HG03575 (cell line): ENCODE results near the gene ARHGAP24.
"Not testable (repeated sequence)": the region's sequence is repeated elsewhere in the genome, so short reads cannot be mapped to it uniquely, and the experiment has no call there.

Experiments used
- ATAC-seq: cut with Tn5 transposase; IDR thresholded peaks from one replicate; pipeline ENCODE4 v1.9.1; 2021; ENCODE audit not compliant: unreplicated experiment, insufficient number of reproducible peaks, low FRiP score; ENCODE audit errors: extremely low read depth

The ARHGAP24 gene

DNA sequence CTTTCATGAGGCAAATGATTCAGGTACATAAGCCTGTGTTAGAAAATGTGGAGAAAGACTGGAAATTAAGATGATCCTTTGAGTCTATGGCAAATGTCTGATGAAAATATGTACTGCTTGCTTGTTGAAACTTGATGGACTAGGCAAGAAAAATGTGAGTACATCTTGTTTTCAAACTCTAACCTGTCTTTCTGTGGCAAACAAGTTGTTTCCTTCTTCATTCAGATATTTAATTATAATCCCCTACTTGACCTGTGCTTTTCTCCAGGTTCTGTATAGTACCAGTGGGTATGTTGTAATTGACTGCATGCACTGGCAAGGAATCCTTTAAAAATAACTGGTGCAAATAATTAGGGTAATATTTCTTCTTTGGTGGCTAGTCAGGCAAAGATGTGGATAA lies 136.7 kb downstream of the ARHGAP24 start:
- ATAC-seq = no peak

DNA sequence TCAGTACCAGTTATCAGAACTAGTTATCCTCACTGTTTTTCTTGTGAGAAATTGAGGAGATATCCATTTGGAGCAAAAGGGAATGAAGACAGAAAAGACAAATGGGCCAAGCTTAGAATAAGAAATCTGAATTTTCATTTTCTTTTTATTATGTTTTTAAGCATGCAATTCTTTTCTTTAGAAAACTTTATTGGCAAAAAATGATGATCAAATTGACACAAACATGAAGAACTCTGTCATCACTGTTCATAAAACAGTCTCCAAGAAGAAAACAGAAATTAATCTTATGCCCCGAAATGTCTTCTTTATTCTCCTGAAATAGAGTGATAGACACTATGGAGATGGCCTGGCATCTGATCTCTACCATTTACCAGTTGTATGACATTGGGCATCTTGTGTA lies 139.0 kb downstream of the ARHGAP24 start:
- no peak for ATAC-seq

- no peak for ATAC-seq
Measured at GRCh38 chr4:85615952-85616351, 141.0 kb downstream of the ARHGAP24 start.

DNA sequence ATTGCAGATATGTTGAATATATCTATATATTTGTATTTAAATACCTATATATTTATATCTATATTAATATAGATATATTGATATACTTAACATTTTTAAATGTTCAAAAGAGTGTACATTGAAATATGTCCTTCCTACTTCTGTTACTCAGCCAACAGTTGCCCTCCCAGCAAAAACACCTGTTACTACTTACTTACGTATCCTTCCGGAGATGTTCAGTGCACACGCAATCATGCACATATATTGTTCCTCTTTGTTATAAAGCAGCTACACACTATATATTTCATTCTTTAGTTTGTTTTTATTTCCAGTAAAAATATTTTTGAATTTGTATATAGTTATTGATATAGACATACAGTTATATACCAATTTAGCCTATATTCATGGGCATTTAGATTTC lies 142.3 kb downstream of the ARHGAP24 start:
- ATAC-seq = no peak

- no peak for ATAC-seq
Measured at GRCh38 chr4:85632981-85633380, 158.0 kb downstream of the ARHGAP24 start.

DNA sequence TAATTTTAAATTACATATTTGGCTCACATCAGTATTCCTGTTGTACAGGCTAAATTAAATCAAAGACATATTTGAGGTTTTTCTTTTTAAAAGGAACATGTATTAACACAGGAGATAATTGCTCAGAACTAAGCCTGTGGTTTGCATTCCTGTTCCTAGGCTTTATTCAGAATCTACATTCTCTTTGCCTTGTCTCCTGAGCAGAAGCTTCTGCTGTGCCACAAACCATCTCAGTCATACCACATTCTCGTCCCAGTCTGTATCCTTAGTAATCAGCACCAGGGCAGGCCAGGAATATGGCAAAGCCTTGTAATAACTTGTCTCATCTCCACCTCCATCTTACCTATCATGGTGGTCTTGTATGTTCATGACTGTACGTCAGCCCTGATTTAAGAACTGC lies 162.8 kb downstream of the ARHGAP24 start:
- no peak for ATAC-seq

- no peak for ATAC-seq
Measured at GRCh38 chr4:85639946-85640345, 165.0 kb downstream of the ARHGAP24 start.

GRCh38 chr4:85642356-85643100 lies 167.6 kb downstream of the ARHGAP24 start:
- ATAC-seq = no peak

GRCh38 chr4:85644061-85644460 lies 169.1 kb downstream of the ARHGAP24 start:
- ATAC-seq = no peak

DNA sequence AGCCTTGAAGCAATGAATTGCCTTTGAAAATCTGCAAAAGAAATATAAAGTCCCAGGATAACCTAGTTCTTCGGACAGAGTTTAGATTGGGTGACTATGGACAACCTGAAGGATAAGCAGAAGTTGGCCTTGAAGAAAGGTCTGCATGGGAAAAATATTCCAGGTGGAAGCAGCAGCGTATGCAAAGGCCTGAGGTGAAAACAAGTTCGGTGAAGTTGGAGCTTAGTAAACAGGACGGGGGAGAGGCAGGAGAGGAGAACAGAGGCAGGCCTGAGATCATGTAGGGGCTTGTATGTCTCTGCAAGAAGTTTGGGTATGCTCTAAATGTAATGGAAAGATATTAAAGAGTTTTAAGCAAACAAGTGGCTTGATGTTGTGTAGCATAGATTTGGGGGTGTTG lies 176.0 kb downstream of the ARHGAP24 start:
- no peak for ATAC-seq

- ATAC-seq = no peak
Measured at GRCh38 chr4:85656759-85657505, 182.0 kb downstream of the ARHGAP24 start.

DNA sequence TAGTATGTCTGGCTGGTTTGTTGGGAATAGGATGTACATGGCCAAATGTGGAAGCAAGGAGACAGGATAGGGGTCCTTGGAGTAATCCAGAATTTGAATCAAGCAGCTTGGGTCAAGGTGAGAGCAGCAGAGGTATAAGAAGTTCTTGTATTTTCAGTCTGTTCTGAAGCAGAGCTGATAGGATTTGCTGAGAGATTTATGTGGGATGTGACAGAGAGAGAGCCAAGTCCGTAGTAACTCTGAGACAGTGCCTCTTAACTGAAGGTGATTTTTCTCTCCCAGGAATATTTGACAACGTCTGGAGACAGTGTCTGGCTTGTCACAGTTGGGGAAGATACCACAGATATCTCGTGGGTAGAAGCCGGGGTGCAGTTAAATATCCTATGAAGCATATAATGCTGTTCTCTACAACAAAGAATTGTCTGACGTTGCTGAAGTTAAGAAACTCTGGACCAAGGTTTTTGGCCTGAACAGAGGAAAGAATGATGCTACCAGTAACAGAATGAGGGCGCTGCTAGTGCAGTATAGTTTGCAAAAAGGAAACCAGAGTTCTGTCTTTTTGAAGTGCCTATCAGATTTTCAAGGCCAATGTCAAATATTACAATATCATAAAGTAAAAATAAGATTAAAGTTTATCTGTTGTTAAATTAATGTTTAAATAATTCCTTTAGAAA lies 184.0 kb downstream of the ARHGAP24 start:
- ATAC-seq = no peak

DNA sequence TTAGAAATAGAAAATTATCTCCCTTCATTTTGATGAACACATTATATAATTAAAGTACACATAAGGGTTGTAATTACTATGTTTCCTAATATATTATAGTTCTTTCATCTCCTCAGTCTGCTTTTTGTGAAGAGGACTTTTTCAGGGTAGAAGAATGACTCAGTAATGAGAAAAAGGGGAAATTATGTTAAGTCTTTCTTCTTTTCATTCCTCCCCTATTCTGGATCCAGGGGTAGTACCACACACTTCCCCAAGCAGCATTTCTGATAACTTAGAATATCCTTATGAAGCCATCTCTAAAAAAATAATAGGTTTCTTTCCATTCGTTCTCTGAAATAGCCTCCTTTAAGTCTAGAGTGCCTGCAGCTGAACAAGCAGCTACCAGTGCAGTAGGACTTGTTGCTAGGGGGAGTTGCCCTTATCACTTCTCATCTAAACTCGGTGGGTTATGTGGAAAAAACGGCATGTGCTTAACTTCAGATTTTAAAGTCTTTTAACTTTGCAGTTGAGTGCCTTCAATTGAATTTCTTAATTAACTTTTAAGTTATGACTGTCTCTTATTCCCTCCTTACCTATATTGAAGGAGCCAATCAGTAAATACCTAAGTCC lies 184.8 kb downstream of the ARHGAP24 start:
- no peak for ATAC-seq

DNA sequence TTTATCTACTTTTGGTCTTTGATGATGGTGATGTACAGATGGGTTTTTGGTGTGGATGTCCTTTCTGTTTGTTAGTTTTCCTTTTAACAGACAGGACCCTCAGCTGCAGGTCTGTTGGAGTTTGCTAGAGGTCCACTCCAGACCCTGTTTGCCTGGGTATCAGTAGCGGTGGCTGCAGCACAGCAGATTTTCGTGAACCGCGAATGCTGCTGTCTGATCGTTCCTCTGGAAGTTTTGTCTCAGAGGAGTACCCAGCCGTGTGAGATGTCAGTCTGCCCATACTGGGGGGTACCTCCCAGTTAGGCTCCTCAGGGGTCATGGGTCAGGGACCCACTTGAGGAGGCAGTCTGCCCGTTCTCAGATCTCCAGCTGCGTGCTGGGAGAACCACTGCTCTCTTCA lies 191.7 kb downstream of the ARHGAP24 start:
- not testable (repeated sequence) for ATAC-seq

DNA sequence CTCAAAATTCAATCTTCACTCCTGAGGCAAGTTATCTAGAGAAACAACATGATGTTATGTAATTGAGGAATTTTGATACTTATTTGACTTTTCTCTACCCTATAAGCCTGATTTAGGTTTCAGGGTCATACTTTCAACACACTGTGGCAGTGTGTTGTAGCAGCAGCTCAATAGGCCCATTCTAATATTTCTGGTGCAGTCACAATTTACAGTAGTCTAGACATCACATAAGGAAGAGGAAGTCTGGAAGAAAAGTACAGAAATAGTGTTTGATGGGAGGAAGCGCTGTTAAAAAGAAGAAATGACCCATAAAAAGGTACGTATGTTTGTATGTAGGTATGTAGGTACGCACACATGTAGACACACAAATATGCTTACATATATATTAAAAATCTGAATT lies 194.3 kb downstream of the ARHGAP24 start:
- no peak for ATAC-seq

- no peak for ATAC-seq
Measured at GRCh38 chr4:85669992-85670548, 195.1 kb downstream of the ARHGAP24 start.

GRCh38 chr4:85671120-85671519 lies 196.2 kb downstream of the ARHGAP24 start:
- ATAC-seq = no peak

DNA sequence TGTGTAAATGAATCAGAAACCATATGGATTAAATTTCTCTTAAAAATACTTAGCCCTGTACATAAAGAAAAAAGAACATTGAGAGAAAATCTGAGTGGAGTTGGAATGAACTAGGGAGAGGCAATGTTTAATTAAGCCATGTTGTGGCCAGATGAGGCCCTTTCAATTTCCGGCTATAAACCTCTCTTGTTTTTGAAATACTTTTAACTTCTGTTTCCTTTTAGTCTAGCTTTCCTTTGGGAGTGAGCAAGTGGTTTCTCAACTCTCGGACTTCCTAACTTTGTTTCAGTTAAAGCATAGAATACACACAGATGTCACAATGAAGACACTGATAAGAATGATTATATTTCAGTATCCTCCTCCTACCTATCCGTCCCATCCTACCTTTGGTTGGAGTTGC lies 197.2 kb downstream of the ARHGAP24 start:
- ATAC-seq = no peak

DNA sequence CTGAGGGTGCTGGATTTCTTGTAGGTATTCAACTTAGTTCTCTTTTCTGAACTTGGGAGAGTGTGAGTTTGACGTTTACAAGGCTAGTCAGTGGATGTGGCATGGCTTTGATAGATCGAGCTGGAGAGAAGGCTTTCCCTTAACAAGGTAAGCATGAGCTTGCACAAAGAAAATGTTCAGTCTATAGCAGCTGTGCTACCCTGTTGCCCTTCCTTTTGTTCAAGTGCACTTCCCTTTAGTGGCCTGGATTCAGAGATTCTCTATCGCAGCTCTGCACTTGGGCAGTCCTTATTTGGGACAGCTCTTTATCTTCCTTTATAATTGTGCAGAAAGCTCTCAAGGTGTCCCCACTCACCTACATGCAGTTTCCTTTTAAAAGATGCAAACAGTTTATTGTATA lies 198.0 kb downstream of the ARHGAP24 start:
- no peak for ATAC-seq
